ENCODE measurements around the gene POC1A.
"Not testable (repeated sequence)": the region's sequence is repeated elsewhere in the genome, so short reads cannot be mapped to it uniquely, and the experiment has no call there.

Gene POC1A

DNA sequence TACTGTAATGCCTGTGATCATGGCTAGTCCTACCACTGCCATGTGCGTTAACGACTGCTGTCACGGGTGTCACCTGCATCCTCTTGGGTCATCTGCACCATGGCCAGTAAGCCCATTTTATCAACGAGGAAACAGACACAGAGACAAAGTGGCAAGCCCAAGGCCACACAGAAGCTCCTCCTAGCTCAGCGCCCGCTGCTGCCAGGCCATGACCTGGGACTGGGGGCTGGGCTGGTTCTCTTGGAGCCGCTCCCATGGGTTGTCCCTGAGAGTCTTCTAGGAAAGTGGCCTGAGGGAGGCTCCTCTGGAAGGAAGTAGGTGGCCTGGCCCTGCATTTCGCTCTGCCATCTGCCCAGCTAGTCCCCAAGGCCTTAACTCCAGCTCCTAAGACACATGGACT lies 102.8 kb downstream of the POC1A start:
- DNase-seq (ENCODE audit: low read depth in 1 of 2, low spot score in 1 of 2) = no peak

- no peak for DNase-seq (ENCODE audit: low read depth in 1 of 2, low spot score in 1 of 2)
These were observed 103.7 kb downstream of the POC1A start for GRCh38 chr3:52050571-52050970.

DNA sequence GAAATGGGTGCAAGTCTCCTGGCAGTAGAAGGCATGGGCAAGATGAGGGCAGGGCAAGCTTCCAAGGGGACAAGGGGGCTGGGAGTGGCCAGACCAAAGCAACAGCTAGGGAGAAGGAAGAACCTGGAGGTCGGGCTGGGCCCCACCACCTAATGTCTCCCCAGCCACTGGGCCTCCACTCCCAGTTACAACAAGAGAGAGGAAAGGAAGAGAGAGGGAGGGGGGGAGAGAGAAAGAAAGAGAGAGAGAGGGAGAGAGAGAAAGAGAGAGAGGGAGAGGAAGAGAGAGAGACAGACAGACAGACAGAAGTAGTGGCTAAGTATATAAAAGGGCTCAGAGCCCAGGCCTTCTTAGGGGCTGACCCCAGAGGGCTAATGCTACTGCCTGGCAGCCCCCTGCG lies 104.7 kb downstream of the POC1A start:
- no peak for DNase-seq (ENCODE audit: low read depth in 1 of 2, low spot score in 1 of 2)

GRCh38 chr3:52047295-52047960 lies 106.8 kb downstream of the POC1A start:
- DNase-seq (ENCODE audit: low read depth in 1 of 2, low spot score in 1 of 2) = no peak

DNA sequence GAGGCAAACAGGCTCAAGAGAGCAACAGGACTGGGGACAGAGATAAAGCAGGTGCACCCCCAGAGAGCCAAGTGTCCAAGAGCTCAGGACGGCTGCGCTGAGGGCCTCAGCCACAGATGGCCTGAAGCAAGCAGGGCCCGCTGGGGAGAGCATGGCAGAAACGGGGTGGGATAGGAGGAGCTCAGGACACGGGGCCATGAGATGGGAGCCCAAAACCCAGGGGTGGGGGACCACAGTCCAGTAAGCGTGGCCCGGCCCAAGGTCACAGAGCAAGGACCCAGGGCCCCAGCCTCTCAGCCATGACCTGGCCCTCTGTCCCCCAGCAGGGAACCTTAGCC lies 107.4 kb downstream of the POC1A start:
- DNase-seq (ENCODE audit: low read depth in 1 of 2, low spot score in 1 of 2) = no peak

GRCh38 chr3:52046186-52046901 lies 107.9 kb downstream of the POC1A start:
- no peak for DNase-seq (ENCODE audit: low read depth in 1 of 2, low spot score in 1 of 2)

GRCh38 chr3:52044869-52045619 lies 109.2 kb downstream of the POC1A start:
- DNase-seq (ENCODE audit: low read depth in 1 of 2, low spot score in 1 of 2) = no peak

DNA sequence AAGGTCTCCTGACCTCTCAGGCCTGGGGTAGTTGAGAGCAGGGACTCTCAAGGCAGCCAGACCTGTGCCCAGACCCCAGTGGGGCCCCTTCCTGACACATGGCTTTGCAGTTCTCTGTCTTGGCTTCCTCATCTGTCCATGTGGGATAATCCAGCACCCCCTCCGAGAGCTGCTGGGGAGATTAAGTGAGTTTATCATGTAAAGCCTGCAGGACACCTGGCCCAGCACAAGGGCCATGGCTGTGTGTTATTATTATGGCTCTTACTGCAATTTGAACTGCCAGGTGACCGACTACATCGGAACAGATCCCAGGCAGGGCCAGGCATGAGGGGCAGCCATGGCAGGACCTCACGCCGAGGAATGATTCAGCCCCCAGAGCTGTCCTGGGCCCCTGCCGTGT lies 110.5 kb downstream of the POC1A start:
- no peak for DNase-seq (ENCODE audit: low read depth in 1 of 2, low spot score in 1 of 2)

DNA sequence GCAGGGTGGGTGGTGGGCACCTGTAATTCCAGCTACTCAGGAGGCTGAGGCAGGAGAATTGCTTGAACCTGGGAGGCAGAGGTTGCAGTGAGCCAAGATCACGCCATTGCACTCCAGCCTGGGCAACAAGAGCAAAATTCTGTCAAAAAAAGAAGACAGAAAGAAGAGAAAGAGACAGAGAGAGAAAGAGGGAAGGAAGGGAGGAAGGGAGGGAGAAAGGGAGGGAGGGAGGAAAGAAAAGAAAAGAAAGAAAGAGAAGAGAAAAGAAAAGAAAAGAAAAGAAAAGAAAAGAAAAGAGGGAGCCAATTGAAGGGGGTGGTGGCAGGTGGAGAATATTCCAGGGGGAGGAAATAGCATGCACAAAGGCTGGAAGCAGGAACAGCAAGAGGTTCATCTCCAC lies 111.2 kb downstream of the POC1A start:
- DNase-seq (ENCODE audit: low read depth in 1 of 2, low spot score in 1 of 2) = not testable (repeated sequence)

- DNase-seq (ENCODE audit: low read depth in 1 of 2, low spot score in 1 of 2) = no peak
These were observed 113.0 kb downstream of the POC1A start for GRCh38 chr3:52041118-52041731.

DNA sequence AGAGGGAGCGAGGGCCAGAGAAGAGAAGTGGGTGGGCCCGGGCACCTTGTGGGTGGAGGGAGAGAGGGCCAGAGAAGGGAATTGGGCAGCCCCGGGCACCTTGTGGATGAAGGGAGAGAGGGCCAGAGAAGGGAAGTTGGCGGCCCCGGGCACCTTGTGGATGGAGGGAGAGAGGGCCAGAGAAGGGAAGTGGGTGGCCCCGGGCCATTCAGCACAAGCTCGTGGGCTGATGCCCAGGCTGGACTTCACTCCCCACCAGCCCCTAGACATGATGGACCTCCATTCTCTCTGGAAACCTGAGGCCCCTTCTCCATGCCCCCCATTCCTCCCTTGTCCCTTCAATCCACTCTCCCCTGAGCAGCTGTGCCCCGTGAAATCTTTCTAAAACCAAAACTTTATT lies 113.6 kb downstream of the POC1A start:
- no peak for DNase-seq (ENCODE audit: low read depth in 1 of 2, low spot score in 1 of 2)

- DNase-seq (ENCODE audit: low read depth in 1 of 2, low spot score in 1 of 2) = no peak
These were observed 114.4 kb downstream of the POC1A start for GRCh38 chr3:52039846-52040245.

DNA sequence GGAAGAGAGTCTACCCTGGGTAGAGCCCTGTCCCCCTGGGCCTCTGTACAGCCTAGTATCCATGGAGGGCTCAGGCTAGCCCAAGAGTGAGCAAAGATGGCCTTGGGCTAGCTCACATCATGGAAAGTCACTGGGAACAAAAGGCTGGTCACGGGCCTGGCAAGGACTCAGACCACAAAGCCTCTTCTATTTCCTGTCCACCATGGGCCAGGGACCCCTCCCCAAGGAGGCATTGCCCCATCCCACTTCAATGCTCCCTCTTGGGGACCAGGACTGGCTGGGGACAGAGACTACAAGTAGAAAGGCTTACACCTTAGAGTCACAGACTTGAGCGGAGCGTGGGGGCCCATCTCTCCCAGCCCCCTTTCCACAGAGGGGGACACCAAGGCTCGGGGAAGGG lies 114.8 kb downstream of the POC1A start:
- DNase-seq (ENCODE audit: low read depth in 1 of 2, low spot score in 1 of 2) = no peak

DNA sequence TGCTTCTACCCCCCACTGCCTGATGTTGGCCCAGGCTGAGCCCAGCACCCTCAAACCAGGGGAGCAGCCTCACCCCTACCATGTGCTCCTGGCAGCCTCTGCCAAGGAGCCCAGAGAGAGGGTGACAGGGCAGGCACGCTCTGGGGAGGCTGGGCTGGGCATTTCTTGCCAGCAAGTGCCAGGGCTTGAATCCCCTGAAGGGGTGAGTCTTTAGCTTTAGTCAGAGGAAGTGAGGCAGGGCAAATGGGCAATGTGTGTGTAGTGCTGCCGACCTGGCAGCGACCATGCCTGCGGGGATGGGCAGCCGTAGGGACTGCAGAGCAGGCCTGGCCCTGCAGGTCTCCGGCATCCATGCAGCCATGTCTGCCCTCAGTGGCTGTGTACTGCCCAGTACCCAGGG lies 116.0 kb downstream of the POC1A start:
- DNase-seq (ENCODE audit: low read depth in 1 of 2, low spot score in 1 of 2) = no peak

GRCh38 chr3:52037291-52037690 lies 116.9 kb downstream of the POC1A start:
- DNase-seq (ENCODE audit: low read depth in 1 of 2, low spot score in 1 of 2) = no peak

DNA sequence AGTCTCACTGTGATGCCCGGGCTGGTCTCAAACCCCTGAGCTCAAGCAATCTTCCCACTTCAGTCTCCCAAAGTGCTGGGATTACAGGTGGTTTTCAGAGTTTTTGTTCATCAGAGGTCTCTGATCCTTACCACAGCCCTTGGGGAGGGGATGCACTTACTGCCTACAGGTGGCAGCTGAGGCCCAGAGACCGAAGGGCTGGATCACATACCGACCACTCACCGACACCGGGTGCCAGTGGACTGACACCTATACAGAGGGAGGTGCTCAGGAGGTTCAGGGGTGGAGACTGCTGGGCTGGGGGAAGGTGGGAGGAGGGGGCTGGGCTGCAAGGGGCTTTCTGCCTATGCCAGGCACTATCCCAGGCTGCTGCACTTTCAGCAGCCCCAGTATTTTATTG lies 117.4 kb downstream of the POC1A start:
- no peak for DNase-seq (ENCODE audit: low read depth in 1 of 2, low spot score in 1 of 2)

DNA sequence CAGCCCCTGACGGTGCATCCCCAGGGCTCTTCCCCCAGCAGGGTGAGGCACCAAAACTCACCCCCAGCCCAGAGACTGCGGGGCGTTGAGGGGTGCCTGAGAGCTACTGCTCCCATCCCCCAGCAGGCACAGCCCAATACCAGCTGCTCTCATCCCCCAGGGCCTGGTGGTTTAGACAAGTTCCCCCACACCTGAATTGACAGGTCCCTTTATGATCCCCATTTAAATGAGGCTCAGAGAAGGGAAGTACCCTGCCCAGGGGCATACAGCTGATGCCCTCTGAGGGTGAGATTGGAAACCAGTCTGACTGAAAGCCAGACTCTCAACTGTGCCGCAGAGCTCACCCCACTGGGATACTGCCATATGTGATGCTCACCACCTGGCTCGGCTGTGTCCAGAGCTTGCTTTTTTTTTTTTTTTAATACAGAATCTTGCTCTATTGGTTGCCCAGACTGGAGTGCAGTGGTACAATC lies 118.0 kb downstream of the POC1A start:
- no peak for DNase-seq (ENCODE audit: low read depth in 1 of 2, low spot score in 1 of 2)

DNA sequence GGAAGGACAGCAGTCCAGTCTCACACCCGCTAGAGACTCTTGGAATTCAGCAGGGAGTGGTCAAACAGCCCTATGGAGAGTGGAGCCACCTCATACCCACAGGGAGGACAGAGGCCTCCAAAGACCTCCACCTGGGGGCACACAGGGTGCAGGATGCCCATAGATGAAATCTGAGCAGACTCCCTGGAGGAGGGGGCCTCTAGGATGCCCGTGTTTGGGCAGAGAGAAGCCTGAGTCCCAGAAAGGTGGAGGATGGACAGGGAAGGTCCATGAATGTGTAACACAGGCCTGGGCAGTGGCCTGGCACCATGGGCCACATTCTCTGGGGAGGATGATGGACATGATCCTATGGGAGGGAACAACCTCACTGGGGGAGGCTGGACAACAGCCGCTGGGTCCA lies 119.6 kb downstream of the POC1A start:
- no peak for DNase-seq (ENCODE audit: low read depth in 1 of 2, low spot score in 1 of 2)

DNA sequence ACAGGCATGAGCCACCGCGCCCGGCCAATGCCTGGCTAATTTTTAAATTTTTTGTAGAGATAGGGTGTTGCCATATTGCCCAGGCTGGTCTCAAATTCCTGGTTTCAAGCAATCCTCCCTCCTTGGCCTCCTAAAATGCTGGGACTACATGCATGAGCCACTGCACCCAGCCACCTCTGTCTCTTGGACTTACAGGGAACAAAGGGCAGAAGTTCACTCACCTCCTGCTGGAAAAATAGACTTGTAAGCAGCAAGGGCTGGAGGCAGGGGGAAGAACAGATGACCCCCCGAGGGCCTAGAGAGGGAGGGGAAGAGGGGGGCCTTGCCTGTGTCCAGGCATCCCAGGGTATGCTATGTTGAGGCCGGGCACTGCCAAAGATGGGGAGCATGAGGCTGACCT lies 120.0 kb downstream of the POC1A start:
- no peak for DNase-seq (ENCODE audit: low read depth in 1 of 2, low spot score in 1 of 2)

DNA sequence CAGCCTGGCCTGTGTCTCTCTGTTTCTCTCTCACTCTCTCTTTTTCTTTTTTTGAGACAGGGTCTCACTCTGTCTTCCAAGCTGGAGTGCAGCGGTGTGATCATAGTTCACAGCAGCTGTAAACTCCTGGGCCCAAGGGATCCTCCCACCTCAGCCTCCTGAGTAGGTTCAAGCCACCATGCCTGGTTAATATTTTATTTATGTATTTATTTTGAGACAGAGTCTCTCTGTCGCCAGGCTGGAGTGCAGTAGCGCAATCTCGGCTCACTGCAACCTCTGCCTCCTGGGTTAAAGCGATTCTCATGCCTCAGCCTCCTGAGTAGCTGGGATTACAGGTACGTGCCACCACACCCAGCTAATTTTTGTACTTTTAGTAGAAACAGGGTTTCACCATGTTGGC lies 120.5 kb downstream of the POC1A start:
- DNase-seq (ENCODE audit: low read depth in 1 of 2, low spot score in 1 of 2) = not testable (repeated sequence)

GRCh38 chr3:52032702-52033408 lies 121.4 kb downstream of the POC1A start:
- DNase-seq (ENCODE audit: low read depth in 1 of 2, low spot score in 1 of 2) = no peak

Data from activated T-helper 1 cell treated with anti-CD3 and anti-CD28 coated beads, Interleukin-2, amount 50 U/mL, for 16 hours (primary cell).